GM18517 (cell line): ENCODE measurements around the gene REV3L.
"Not testable (repeated sequence)": the region's sequence is repeated elsewhere in the genome, so short reads cannot be mapped to it uniquely, and the experiment has no call there.

Experiments used
- ATAC-seq: cut with Tn5 transposase; IDR thresholded peaks from one replicate; pipeline ENCODE4 v1.9.1; 2021; ENCODE audit warnings: mild to moderate bottlenecking, moderate library complexity; ENCODE audit not compliant: unreplicated experiment

REV3L gene

GRCh38 chr6:111482959-111483735 lies at the start of gene REV3L:
Gene REV3L (minus strand): TSS chr6:111483218. CDS start chr6:111482888, 330 bp downstream.
- ATAC-seq = peak; percentile 39

GRCh38 chr6:111531185-111531584 lies 48.2 kb upstream of the REV3L start:
- no peak for ATAC-seq

GRCh38 chr6:111530667-111531066 lies 47.6 kb upstream of the REV3L start:
- ATAC-seq = no peak

- ATAC-seq = no peak
These were observed 47.2 kb upstream of the REV3L start for GRCh38 chr6:111530218-111530617.

GRCh38 chr6:111527367-111527766 lies 44.3 kb upstream of the REV3L start:
- ATAC-seq = no peak

GRCh38 chr6:111524735-111525134 lies 41.7 kb upstream of the REV3L start:
- ATAC-seq = no peak

GRCh38 chr6:111524252-111524651 lies 41.2 kb upstream of the REV3L start:
- no peak for ATAC-seq

- ATAC-seq = no peak
These were observed 40.6 kb upstream of the REV3L start for GRCh38 chr6:111523484-111524167.

GRCh38 chr6:111522393-111523020 lies 39.5 kb upstream of the REV3L start:
- no peak for ATAC-seq

GRCh38 chr6:111521497-111522270 lies 38.7 kb upstream of the REV3L start:
- no peak for ATAC-seq

GRCh38 chr6:111520524-111520923 lies 37.5 kb upstream of the REV3L start:
- no peak for ATAC-seq

- ATAC-seq = no peak
These were observed 34.9 kb upstream of the REV3L start for GRCh38 chr6:111517965-111518364.

- ATAC-seq = no peak
These were observed 32.2 kb upstream of the REV3L start for GRCh38 chr6:111515259-111515658.

- ATAC-seq = not testable (repeated sequence)
These were observed 31.5 kb upstream of the REV3L start for GRCh38 chr6:111514531-111514930.

- ATAC-seq = not testable (repeated sequence)
These were observed 24.2 kb upstream of the REV3L start for GRCh38 chr6:111507219-111507618.

- not testable (repeated sequence) for ATAC-seq
These were observed 22.5 kb upstream of the REV3L start for GRCh38 chr6:111505498-111505897.

GRCh38 chr6:111503660-111504059 lies 20.6 kb upstream of the REV3L start:
- no peak for ATAC-seq

GRCh38 chr6:111503194-111503593 lies 20.2 kb upstream of the REV3L start:
- ATAC-seq = no peak

- ATAC-seq = no peak
These were observed 19.1 kb upstream of the REV3L start for GRCh38 chr6:111502154-111502553.

GRCh38 chr6:111499269-111499793 lies 16.3 kb upstream of the REV3L start:
- ATAC-seq = no peak
